ENCODE data around the gene SPRYD3.

SPRYD3 gene

GRCh38 chr12:53090105-53090504, 10.9 kb upstream of the SPRYD3 start:
- DNase-seq (ENCODE audit: low read depth): no peak
- H3K4me3 ChIP-seq (ENCODE audit: low read depth, low read length): no peak overlapping the region

- H3K4me3 ChIP-seq (ENCODE audit: low read depth, low read length): no peak overlapping the region
- no peak for DNase-seq (ENCODE audit: low read depth)
These were observed 7.2 kb upstream of the SPRYD3 start for GRCh38 chr12:53086361-53086760.

- DNase-seq (ENCODE audit: low read depth): no peak
- H3K4me3 ChIP-seq (ENCODE audit: low read depth, low read length): no peak overlapping the region
These were observed 3.5 kb upstream of the SPRYD3 start for GRCh38 chr12:53082637-53083175.

- no peak for DNase-seq (ENCODE audit: low read depth)
- peak overlapping the region; percentile 66 for H3K4me3 ChIP-seq (ENCODE audit: low read depth, low read length)
These were observed 565 bp downstream of the SPRYD3 start for GRCh38 chr12:53078425-53079225.

GRCh38 chr12:53077030-53077429, 2.2 kb downstream of the SPRYD3 start:
- H3K4me3 ChIP-seq (ENCODE audit: low read depth, low read length): no peak overlapping the region
- no peak for DNase-seq (ENCODE audit: low read depth)

- no peak overlapping the region for H3K4me3 ChIP-seq (ENCODE audit: low read depth, low read length)
These were observed 2.7 kb downstream of the SPRYD3 start for GRCh38 chr12:53076461-53076860.

GRCh38 chr12:53074999-53075370, 4.2 kb downstream of the SPRYD3 start:
- no peak for DNase-seq (ENCODE audit: low read depth)
- no peak overlapping the region for H3K4me3 ChIP-seq (ENCODE audit: low read depth, low read length)

More at GRCh38 chr12:53076461-53076860, 2.7 kb downstream of the SPRYD3 start:
- no peak for DNase-seq (ENCODE audit: low read depth)

- no peak overlapping the region for H3K4me3 ChIP-seq (ENCODE audit: low read depth, low read length)
- no peak for DNase-seq (ENCODE audit: low read depth)
These were observed 4.7 kb downstream of the SPRYD3 start for GRCh38 chr12:53074283-53074998.

- no peak overlapping the region for H3K4me3 ChIP-seq (ENCODE audit: low read depth, low read length)
- DNase-seq (ENCODE audit: low read depth): no peak
These were observed 5.3 kb downstream of the SPRYD3 start for GRCh38 chr12:53073881-53074280.

- no peak overlapping the region for H3K4me3 ChIP-seq (ENCODE audit: low read depth, low read length)
- DNase-seq (ENCODE audit: low read depth): no peak
These were observed 7.3 kb downstream of the SPRYD3 start for GRCh38 chr12:53071591-53072551.

- DNase-seq (ENCODE audit: low read depth): no peak
- no peak overlapping the region for H3K4me3 ChIP-seq (ENCODE audit: low read depth, low read length)
These were observed 8.2 kb downstream of the SPRYD3 start for GRCh38 chr12:53070877-53071492.

GRCh38 chr12:53069621-53070410, 9.4 kb downstream of the SPRYD3 start:
- no peak for DNase-seq (ENCODE audit: low read depth)
- H3K4me3 ChIP-seq (ENCODE audit: low read depth, low read length): no peak overlapping the region

GRCh38 chr12:53068811-53069585, 10.2 kb downstream of the SPRYD3 start:
- no peak for DNase-seq (ENCODE audit: low read depth)
- H3K4me3 ChIP-seq (ENCODE audit: low read depth, low read length): no peak overlapping the region

- no peak for DNase-seq (ENCODE audit: low read depth)
- no peak overlapping the region for H3K4me3 ChIP-seq (ENCODE audit: low read depth, low read length)
These were observed 11.0 kb downstream of the SPRYD3 start for GRCh38 chr12:53067993-53068770.

GRCh38 chr12:53067074-53067992, 11.9 kb downstream of the SPRYD3 start:
- DNase-seq (ENCODE audit: low read depth): no peak
- H3K4me3 ChIP-seq (ENCODE audit: low read depth, low read length): no peak overlapping the region

Measured in skeletal muscle cell (primary cell).